HTERT RPE-1 (cell line): ENCODE measurements around the gene TAGLN2.

Source experiments
- in situ Hi-C: fragments of 300-500 bp; cut with MboI; formaldehyde crosslinking; loops from 4 replicates; pipeline ENCODE4 v1.14.3; 2020; ENCODE audit warnings: low sequenced_read_pairs

TAGLN2 gene

GRCh38 chr1:159949981-159950381 lies 24.7 kb upstream of the TAGLN2 start:
- in situ Hi-C loops: no loop called here

GRCh38 chr1:159949123-159949522 lies 23.8 kb upstream of the TAGLN2 start:
- in situ Hi-C loops: no loop called here

GRCh38 chr1:159947942-159948341 lies 22.6 kb upstream of the TAGLN2 start:
- in situ Hi-C loops: no loop called here

GRCh38 chr1:159946242-159947187 lies 21.2 kb upstream of the TAGLN2 start:
- in situ Hi-C loops: no loop called here

- in situ Hi-C loops: no loop called here
Observed at GRCh38 chr1:159945483-159946241, 20.4 kb upstream of the TAGLN2 start, which contains the start of gene IGSF9. IGSF9 (minus strand) TSS chr1:159945613; CDS start chr1:159943454, 2,159 bp downstream.

GRCh38 chr1:159944623-159945455 lies 19.5 kb upstream of the TAGLN2 start:
- in situ Hi-C loops: no loop called here

GRCh38 chr1:159943908-159944622 lies 18.8 kb upstream of the TAGLN2 start:
- in situ Hi-C loops: no loop called here

GRCh38 chr1:159943278-159943640 lies 18.0 kb upstream of the TAGLN2 start:
- in situ Hi-C loops: no loop called here

GRCh38 chr1:159942632-159943277 lies 17.4 kb upstream of the TAGLN2 start:
- in situ Hi-C loops: no loop called here

GRCh38 chr1:159941591-159942560 lies 16.6 kb upstream of the TAGLN2 start:
- in situ Hi-C loops: no loop called here

GRCh38 chr1:159941141-159941540 lies 15.8 kb upstream of the TAGLN2 start:
- in situ Hi-C loops: no loop called here

- in situ Hi-C loops: no loop called here
Observed at GRCh38 chr1:159940006-159940620, 14.8 kb upstream of the TAGLN2 start.

- in situ Hi-C loops: no loop called here
Observed at GRCh38 chr1:159939678-159940002, 14.3 kb upstream of the TAGLN2 start.

- in situ Hi-C loops: no loop called here
Observed at GRCh38 chr1:159938905-159939677, 13.8 kb upstream of the TAGLN2 start.

GRCh38 chr1:159938211-159938852 lies 13.0 kb upstream of the TAGLN2 start:
- in situ Hi-C loops: no loop called here

GRCh38 chr1:159937054-159937750 lies 11.9 kb upstream of the TAGLN2 start:
- in situ Hi-C loops: no loop called here
